CD14-positive monocyte (primary cell): ENCODE data around the gene CACNA2D2. TPM values are rescaled to one million over a fixed set of nuclear protein-coding genes. Genes with fewer than 3 reads are reported as not detected.

Experiments
- DNase-seq, 3 donors: peaks; one replicate each; pipeline ENCODE4 v3.0.0-alpha.2; 2011 to 2022
- H2AFZ ChIP-seq: 2 replicates; pipeline ENCODE4 v1.6.0; 2012; ENCODE audit warnings: mild to moderate bottlenecking, low read depth, low read length, inconsistent platforms; ENCODE audit not compliant: insufficient read depth, poor library complexity, severe bottlenecking
- H3K27ac ChIP-seq, 2 donors: 1 replicate in 1 of 2; 2 replicates in 1 of 2; pipeline ENCODE4 v1.5.1; 2012 to 2013; ENCODE audit warnings: low read length in 2 of 2, control low read depth in 1 of 2, inconsistent platforms in 1 of 2, low read depth in 1 of 2, mild to moderate bottlenecking in 1 of 2
- H3K27me3 ChIP-seq, 2 donors: one replicate each; pipeline versions ENCODE4 v1.6.0 to v1.6.1; 2011 to 2013; ENCODE audit warnings: low read length in 2 of 2; ENCODE audit not compliant: control insufficient read depth in 2 of 2, insufficient read depth in 2 of 2
- H3K36me3 ChIP-seq, 2 donors: replicated peaks in 1 of 2; 1 replicate in 1 of 2; 2 replicates in 1 of 2; pipeline versions ENCODE4 v1.5.1 to v1.6.1; 2012 to 2013; ENCODE audit warnings: low read length in 2 of 2, control low read depth in 1 of 2, inconsistent platforms in 1 of 2, mild to moderate bottlenecking in 1 of 2; ENCODE audit not compliant: insufficient read depth in 2 of 2, control insufficient read depth in 1 of 2
- H3K4me1 ChIP-seq, 2 donors: 1 replicate in 1 of 2; 2 replicates in 1 of 2; pipeline versions ENCODE4 v1.5.1 to v1.6.1; 2012 to 2013; ENCODE audit warnings: low read length in 2 of 2, control low read depth in 1 of 2, inconsistent platforms in 1 of 2, mild to moderate bottlenecking in 1 of 2, moderate library complexity in 1 of 2; ENCODE audit not compliant: insufficient read depth in 2 of 2, control insufficient read depth in 1 of 2
- H3K4me2 ChIP-seq: replicated peaks from 2 replicates; pipeline ENCODE3; 2012; ENCODE audit warnings: low read length, moderate library complexity, mild to moderate bottlenecking; ENCODE audit not compliant: poor library complexity, severe bottlenecking; ENCODE audit errors: extremely low read depth
- H3K4me3 ChIP-seq, 3 experiments: fragments of 200-600 bp in 1 of 3; sonication (generic) in 1 of 3; replicated peaks in 1 of 3; 1 replicate in 2 of 3; 2 replicates in 1 of 3; pipeline ENCODE4 v1.5.1; 2011 to 2013; ENCODE audit warnings: low read length in 3 of 3, mild to moderate bottlenecking in 3 of 3, control low read depth in 2 of 3, low read depth in 2 of 3, inconsistent platforms in 1 of 3, moderate library complexity in 1 of 3
- H3K79me2 ChIP-seq: 2 replicates; pipeline ENCODE4 v1.6.0; 2012; ENCODE audit warnings: mild to moderate bottlenecking, control low read depth, inconsistent platforms, low read length, moderate library complexity; ENCODE audit not compliant: insufficient read depth
- H3K9ac ChIP-seq: 2 replicates; pipeline ENCODE4 v1.6.0; 2017; ENCODE audit warnings: low read length, mild to moderate bottlenecking; ENCODE audit not compliant: insufficient read depth, poor library complexity, severe bottlenecking
- H3K9me3 ChIP-seq, 2 donors: replicated peaks in 1 of 2; 1 replicate in 1 of 2; 2 replicates in 1 of 2; pipeline versions ENCODE4 v1.5.1 to v1.6.1; 2012 to 2013; ENCODE audit warnings: low read length in 2 of 2, control low read depth in 1 of 2; ENCODE audit not compliant: control insufficient read depth in 1 of 2, insufficient read depth in 1 of 2
- H4K20me1 ChIP-seq: 2 replicates; pipeline ENCODE4 v1.6.0; 2012; ENCODE audit warnings: mild to moderate bottlenecking, low read length, control low read depth, moderate library complexity; ENCODE audit not compliant: insufficient read depth
- H3K27ac Mint-ChIP-seq, 7 donors: one replicate each; pipeline ENCODE4 v1.8.0; 2020; ENCODE audit warnings: mild to moderate bottlenecking in 7 of 7, mixed read lengths in 7 of 7, moderate library complexity in 6 of 7, inconsistent platforms in 2 of 7
- H3K27me3 Mint-ChIP-seq, 3 donors: one replicate each; pipeline ENCODE4 v1.8.0; 2021 to 2022; ENCODE audit warnings: low read depth in 3 of 3, mild to moderate bottlenecking in 3 of 3, mixed read lengths in 3 of 3, moderate library complexity in 3 of 3, inconsistent platforms in 1 of 3
- H3K36me3 Mint-ChIP-seq, 2 donors: one replicate each; pipeline ENCODE4 v1.8.0; 2020; ENCODE audit warnings: mixed read lengths in 2 of 2, inconsistent platforms in 1 of 2, mild to moderate bottlenecking in 1 of 2
- H3K4me1 Mint-ChIP-seq: one replicate; pipeline ENCODE4 v1.8.0; 2020; ENCODE audit warnings: mild to moderate bottlenecking, mixed read lengths
- H3K4me3 Mint-ChIP-seq, 2 donors: one replicate each; pipeline ENCODE4 v1.8.0; 2020; ENCODE audit warnings: mild to moderate bottlenecking in 2 of 2, mixed read lengths in 2 of 2, moderate library complexity in 1 of 2
- H3K9me3 Mint-ChIP-seq, 7 donors: one replicate each; pipeline ENCODE4 v1.8.0; 2020 to 2022; ENCODE audit warnings: mixed read lengths in 7 of 7, mild to moderate bottlenecking in 6 of 7, moderate library complexity in 6 of 7, inconsistent platforms in 2 of 7
- WGBS: methylation state at CpG from one replicate; pipeline ENCODE4 v1.1.5; 2013; ENCODE audit warnings: missing lambda C conversion rate; ENCODE audit not compliant: insufficient coverage; 5-methylcytosine and 5-hydroxymethylcytosine counted together
- intact Hi-C, 2 donors: fragments of 100-400 bp; cut with micrococcal nuclease; formaldehyde crosslinking; loops; one replicate each; pipeline versions ENCODE4 v1.15.0 to v1.15.1; 2023
- polyA plus RNA-seq, 3 donors: library from polyadenylated mRNA; depleted of rRNA in 1 of 3; unstranded in 2 of 3; stranded (reverse) in 1 of 3; fragments of 300-500 nt in 2 of 3; fragments of >200 nt in 1 of 3; fragmentation: Illumina TruSeq in 2 of 3; gene quantifications; 1 replicate in 2 of 3; 2 replicates in 1 of 3; pipeline ENCODE4 v1.2.3, GENCODE V29; 2012 to 2021
- TF ChIP-seq, protein P1 (sequence below): fragments of 200-600 bp; IDR thresholded peaks from one replicate; pipeline ENCODE4 v1.8.0; 2022; ENCODE audit warnings: antibody characterized with exemption, mild to moderate bottlenecking

Gene CACNA2D2
- polyA plus RNA-seq, 3 donors = 0.09 to 0.16 TPM; not detected in 1

DNA sequence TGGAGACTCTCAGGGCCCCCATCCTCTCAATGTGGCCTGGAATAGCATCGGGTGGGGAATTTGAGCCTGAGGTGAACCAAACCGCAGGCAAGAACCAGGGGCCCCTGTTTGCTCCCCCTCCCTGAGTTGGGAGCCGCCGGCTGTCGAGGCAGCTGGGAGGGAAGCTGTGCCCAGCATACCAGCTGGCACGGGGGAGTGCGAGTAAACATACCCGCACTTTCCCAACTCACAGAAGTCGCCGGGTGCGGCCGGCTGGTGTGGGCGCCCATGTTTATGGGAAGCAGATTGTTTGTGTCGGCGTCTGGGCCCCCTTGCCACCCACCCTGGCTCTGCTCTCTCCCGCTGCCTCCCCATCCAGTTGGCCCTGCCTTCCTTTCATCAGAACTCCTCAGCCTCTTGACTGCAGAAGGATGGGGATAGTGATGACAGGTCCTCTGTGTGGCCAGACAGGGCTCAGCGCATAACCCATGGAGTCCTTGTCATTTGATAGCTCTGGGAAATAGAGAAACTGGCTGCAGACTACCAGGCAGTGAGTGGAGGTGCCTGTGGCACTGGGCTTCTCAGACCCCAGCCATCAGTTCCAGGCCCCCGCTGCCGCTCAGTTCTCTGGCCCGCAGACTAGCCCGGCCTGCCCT is 60.4 kb downstream of the CACNA2D2 start:
- intact Hi-C loops = no loop called here
- Histone ChIP-seq H4K20me1 (no peaks in the 10 kb centered on the region), H3K4me2 (no peak overlapping the region), H3K36me3 (no peaks in the 10 kb centered on the region), H2AFZ (no peak overlapping the region), H3K27me3 (no peaks in the 10 kb centered on the region), H3K4me1 (peaks cover 15 to 17% of the 10 kb centered on the region in 2 donors), H3K4me3 (no peak overlapping the region), H3K79me2 (no peaks in the 10 kb centered on the region), H3K27ac (no peak overlapping the region), H3K9ac (no peak overlapping the region), H3K9me3 (no peaks in the 10 kb centered on the region)
- no peaks in the 10 kb centered on the region for H3K36me3 Mint-ChIP-seq
- no peak overlapping the region for H3K27ac Mint-ChIP-seq
- DNase-seq = no peak
- no peaks in the 10 kb centered on the region for H3K9me3 Mint-ChIP-seq
- 88% methylated on average over 9 of the region's 21 CpGs for WGBS
- TF ChIP-seq, protein P1, sequence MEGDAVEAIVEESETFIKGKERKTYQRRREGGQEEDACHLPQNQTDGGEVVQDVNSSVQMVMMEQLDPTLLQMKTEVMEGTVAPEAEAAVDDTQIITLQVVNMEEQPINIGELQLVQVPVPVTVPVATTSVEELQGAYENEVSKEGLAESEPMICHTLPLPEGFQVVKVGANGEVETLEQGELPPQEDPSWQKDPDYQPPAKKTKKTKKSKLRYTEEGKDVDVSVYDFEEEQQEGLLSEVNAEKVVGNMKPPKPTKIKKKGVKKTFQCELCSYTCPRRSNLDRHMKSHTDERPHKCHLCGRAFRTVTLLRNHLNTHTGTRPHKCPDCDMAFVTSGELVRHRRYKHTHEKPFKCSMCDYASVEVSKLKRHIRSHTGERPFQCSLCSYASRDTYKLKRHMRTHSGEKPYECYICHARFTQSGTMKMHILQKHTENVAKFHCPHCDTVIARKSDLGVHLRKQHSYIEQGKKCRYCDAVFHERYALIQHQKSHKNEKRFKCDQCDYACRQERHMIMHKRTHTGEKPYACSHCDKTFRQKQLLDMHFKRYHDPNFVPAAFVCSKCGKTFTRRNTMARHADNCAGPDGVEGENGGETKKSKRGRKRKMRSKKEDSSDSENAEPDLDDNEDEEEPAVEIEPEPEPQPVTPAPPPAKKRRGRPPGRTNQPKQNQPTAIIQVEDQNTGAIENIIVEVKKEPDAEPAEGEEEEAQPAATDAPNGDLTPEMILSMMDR = no peak
- H3K27me3 Mint-ChIP-seq = peaks cover 1 to 4% (median 3%) of the 10 kb centered on the region in 3 donors
- H3K4me3 Mint-ChIP-seq = no peak overlapping the region
- H3K4me1 Mint-ChIP-seq = peaks cover 17% of the 10 kb centered on the region

DNA sequence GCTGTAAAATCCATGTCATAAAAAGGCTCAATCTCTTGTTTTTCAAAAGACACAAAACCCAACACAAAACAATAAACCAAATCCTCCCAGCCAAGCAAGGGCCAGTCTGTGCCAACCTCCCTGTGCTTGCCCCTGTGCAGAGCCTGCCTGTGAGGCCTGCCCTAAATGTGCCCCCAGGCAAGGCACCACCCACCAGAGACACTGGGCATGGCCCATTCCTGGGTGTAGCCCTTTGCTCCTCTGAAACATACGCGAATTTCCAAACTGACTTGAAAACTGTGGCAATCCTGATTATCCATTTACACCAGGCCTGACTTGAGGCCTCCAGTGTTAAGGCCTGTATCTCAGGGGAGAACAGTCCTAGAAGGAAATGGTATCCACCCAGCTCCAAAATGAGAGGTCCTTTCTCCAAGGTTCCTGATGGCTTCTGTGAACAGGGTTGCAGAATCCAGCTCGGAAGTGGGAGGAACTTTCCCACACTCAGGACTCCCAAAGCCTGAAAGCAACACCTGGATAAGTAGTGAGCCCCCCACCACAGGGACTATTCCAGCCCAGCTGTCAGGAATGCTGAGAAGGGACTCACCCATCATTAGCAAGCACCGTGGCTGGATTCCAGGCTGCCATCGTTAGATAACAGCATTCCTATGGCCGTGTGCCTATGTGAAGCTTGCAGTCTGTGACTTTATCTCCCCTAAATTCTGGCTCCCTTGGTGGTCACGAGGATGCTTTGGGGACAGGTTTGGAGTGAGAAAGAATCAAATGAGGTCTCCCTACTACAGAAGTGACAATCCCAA is 61.8 kb downstream of the CACNA2D2 start:
- intact Hi-C loops = no loop called here
- peak overlapping the region in 1 of 7 donors; percentile 73 for H3K27ac Mint-ChIP-seq

More for the DNA sequence above, 61.8 kb downstream of the CACNA2D2 start:
- Histone ChIP-seq H3K4me1 (peaks cover under 1 to 2% of the 10 kb centered on the region in 2 donors), H3K9me3 (no peaks in the 10 kb centered on the region), H3K27me3 (no peaks in the 10 kb centered on the region), H3K4me3 (no peak overlapping the region), H3K4me2 (no peak overlapping the region), H3K36me3 (no peaks in the 10 kb centered on the region), H4K20me1 (no peaks in the 10 kb centered on the region), H3K79me2 (no peaks in the 10 kb centered on the region), H2AFZ (no peak overlapping the region), H3K9ac (no peak overlapping the region), H3K27ac (no peak overlapping the region)
- TF ChIP-seq, protein P1 = no peak
- Mint-ChIP-seq H3K4me3 (no peak overlapping the region), H3K9me3 (no peaks in the 10 kb centered on the region), H3K36me3 (no peaks in the 10 kb centered on the region), H3K27me3 (peaks cover 2 to 6% (median 6%) of the 10 kb centered on the region in 3 donors), H3K4me1 (peaks cover 3% of the 10 kb centered on the region)
- DNase-seq = no peak
- 95% methylated on average over 3 of the region's 7 CpGs for WGBS
